GM19239 (cell line): Measurements from ENCODE around the gene EXOC6B.

Source experiments
- DNase-seq: peaks from one replicate; pipeline ENCODE4 v3.0.0; 2011; ENCODE audit warnings: low spot score; ENCODE audit not compliant: insufficient read length
- FAIRE-seq: peaks from 2 replicates; lab custom pipeline; 2011; peaks lifted over from hg19 to GRCh38; lab: Jason Lieb, UNC

The EXOC6B gene

DNA sequence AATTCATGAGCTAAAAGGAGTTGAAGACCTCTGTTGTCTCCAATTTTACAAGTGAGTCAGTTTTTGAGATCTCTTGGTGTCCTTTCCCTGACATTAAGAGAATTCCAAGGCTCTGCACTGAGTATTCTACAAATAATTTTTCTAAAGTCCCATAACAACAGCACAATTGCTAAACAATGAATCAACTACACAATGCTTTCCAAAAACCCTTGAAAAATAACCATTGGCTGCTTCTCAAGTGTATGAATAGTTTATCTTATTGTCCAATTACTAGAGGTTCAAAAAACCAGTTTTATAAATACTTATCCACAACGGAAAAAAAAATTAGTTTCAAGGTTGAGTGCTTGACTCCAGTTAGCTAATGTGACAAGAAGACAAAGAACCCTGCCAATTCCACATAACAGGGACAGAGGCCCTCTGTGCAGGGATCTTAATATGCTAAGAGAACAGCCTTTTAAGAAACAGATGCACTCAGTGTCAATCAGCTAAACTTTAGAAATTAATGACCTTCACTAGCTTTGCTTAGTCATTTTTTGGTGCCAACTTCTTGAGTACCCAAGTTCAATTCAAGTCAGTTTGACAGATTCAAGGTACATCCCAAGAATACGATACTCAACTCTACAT lies 411.6 kb downstream of the EXOC6B start:
- no peak for FAIRE-seq
- no peak for DNase-seq

DNA sequence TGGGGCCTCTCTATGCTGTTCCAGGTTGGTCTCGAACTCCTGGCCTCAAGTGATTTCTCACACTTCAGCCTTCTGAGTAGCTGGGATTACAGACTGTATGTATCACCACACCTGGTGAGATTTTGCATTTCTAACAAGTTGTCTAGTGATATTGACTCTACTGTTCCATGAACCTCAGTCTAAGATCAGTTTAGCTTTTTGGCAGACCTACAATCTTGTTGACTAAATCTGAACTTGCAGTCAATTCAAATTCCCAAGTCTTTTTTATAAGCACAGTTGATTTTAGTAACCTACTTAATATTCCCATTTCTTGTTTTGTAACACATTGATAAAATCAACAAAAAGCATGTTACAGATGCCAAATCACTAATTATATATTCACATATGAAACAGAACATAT lies 412.1 kb downstream of the EXOC6B start:
- FAIRE-seq (no peak), DNase-seq (no peak)

DNA sequence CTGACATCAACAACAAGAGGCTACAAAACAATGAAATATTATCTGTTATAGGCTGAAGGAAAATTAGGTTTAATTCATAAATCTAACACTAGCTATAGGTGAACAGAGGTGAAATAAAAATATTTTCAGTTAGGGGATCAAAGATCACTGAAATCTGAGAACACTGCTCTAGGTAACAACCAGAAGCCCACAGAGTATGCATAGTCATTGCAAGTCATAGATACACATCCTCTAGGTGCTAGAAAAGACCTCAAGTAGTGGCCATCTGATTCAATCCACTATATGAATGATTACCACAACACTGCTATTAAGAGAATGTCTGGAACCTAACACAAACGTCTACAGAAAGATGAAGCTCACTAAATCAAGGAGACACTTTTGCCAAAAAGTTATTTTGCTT lies 413.6 kb downstream of the EXOC6B start:
- FAIRE-seq (no peak), DNase-seq (no peak)

DNA sequence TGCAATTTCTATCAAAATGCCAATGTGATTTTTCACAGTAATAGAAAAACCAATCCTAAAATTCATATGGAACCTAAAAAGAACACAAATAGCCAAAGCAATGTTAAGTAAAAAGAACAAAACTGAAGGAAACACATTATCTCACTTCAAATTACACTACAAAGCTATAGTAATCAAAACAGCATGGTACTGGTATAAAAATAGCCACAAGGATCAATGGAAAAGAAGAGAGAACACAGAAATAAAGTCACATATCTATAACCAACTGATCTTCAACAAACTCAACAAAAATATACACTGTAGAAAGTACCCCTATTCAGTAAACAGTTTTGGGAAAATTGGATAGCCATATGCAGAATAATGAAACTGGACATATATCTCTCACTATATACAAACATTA lies 426.0 kb downstream of the EXOC6B start:
- FAIRE-seq (no peak), DNase-seq (no peak)

DNA sequence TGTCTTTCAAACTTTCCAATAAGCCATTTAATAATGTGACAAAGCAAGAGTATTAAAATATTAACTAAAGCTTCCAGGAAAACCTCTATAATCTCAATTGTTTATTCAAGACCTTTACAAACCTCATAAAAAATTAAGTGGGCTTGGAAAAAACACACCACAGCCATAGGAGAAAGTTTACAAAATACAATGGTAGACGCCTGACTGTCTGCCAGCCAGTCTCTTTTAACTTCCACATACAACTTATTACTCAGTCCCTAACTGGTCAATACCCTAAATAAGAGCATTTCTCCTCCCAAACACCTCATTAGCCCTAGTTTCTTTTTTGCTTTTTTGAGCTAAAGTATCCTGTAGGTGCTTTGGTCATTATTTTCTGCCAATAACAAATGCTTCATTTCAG lies 430.7 kb downstream of the EXOC6B start:
- no peak for FAIRE-seq
- no peak for DNase-seq

DNA sequence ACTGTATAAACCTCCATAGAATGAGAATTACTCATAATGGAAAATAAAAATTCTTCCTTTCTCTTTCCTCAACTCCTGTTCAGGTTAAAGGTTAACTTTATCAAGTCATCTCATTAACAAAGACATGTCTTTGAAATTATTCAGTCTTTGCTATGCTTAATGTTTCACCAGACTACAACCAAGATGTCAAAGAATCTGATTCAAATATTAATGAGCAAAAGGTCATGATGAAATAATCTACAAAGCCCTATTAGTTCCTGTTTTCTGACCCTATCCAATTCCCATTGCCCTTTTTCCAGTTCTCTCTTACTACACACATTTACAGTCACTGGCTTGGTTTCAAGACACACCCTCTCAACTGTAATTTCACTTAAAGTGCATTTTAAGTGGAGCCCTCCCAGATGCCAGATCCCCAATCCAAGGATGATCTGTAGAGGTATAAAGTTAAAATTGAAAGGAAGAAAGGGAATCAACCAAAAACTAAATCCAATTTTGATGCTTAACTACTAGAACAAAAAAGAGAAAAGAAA lies 431.2 kb downstream of the EXOC6B start:
- no peak for DNase-seq
- no peak for FAIRE-seq

DNA sequence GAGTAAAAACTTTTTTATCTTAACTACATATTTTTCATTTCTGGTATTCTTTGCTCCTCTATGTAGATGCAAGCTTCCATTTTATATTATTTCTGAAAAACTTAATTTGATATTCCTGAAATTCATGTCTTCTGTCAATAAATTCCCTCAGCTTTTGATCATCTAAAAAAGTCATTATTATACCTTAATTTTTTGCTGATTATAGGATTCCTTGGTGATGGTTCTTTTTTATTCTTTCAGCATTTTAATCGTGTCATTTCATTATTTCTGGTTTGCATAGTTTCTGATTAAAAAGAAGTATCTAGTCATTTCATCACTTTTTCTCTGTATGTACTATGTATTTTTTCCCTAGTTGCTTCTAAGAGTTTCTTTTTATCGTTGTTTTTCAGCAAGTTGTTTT lies 436.4 kb downstream of the EXOC6B start:
- DNase-seq (no peak), FAIRE-seq (no peak)

DNA sequence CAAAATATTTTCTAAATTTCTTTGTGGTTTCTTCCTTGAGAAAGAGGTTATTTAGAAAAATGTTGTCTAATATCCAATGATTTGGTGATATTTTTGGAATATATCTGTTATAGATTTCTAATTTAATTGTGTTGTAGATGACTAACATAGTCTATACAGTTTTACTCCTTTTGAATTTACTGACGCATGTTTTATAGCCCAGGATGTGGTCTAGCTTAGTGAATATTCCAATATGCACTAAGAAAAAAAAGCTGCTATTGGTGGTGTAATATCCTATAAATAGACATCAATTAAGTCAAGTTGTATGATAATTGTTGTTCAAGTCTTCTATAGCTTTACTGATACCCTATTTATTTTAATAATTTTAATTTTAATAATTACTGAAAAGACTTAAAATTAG lies 437.6 kb downstream of the EXOC6B start:
- DNase-seq (no peak), FAIRE-seq (no peak)

DNA sequence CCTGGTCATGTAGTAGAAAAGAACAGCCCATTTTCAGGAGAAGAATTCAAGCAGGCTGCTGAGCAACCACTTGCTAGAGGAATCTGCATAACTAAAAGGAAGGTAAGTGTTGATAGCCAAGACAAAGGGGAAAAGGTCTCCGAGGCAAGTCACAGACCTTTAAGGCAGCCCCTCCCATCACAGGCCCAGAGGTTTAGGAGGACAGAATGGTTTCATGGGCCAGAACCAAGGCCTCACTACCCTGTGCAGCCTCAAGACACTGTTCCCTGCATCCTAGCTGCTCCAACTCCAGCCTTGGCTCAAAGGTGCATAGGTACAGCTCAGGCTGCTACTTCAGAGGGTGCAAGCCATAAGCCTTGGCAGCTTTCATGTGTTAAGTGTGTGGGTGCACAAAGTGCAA lies 439.5 kb downstream of the EXOC6B start:
- FAIRE-seq = no peak
- DNase-seq = no peak

DNA sequence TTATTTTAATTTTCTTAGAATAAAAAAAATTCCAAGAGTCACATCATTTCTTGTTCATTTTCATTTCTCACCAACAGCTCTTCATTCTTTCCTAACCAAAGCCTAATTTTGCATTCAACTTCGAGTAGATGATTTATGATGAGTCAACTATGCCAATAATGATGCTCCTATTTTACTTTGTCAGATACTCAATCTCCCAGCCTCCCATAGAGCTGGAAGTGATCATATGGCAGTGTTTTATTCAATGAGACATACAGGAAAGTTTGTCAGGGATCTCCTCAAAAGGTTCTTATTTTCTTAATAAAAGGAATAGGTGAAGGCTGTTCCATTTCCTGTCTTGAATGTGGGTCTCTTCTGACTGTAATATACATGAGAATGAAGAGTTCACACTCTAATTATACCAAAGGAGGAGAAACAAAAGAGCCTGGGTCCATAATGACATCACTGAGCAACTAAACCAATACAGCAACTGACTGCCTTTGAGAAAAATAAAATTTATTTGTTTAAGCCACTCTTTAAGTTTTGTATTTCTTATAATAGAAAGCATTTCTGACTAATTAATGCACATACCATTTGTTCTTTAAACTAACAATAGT lies 447.0 kb downstream of the EXOC6B start:
- FAIRE-seq = no peak

DNA sequence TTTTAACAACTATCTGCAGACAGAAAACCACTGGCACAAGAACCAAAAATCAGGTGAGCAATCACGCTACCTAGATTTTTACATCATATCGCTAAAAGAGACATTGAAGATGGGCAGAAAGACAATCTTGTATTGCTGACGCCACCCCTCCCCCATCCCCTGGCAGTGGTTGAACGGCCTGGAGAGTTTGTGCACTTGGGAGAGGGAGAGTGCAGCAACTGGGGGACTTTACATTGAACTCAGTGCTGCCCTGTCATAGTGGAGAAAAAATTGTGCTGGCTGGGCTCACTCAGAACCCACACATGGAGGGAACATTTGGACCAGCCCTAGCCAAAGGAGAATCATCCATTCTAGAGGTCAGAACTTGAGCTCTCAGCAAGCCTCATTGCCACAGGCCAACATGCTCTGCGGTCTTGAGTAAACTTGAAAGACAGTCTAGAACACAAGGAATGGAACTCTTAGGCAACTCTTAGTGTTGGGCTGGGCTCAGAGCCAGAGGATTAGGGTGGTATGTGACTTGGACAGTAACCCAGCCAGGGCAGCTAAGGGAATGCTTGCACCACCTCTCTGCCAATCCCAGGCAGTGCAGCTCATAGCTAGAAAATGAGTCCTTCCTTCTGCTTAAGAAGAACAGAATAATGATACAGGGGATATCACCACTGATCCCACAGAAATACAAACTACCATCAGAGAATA lies 458.2 kb downstream of the EXOC6B start:
- no peak for FAIRE-seq
- no peak for DNase-seq

More for the DNA sequence above, 447.0 kb downstream of the EXOC6B start:
- DNase-seq = no peak

DNA sequence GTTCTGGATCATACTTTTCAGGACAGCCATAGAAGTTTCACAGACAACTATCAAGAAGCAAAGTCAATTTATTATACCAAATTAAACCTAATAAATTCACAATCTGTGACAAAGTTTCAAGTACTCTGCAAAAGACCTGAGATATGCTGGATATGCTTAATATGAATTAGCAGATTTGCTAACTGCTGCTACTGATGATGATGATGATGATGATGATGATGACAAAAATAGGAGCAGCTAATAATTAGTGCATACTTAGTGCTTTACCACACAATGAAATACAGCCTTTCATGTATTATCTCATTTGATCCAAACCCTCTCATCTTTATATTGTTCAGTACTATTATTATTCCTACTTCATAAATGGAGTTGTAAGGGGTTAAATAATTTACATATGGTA lies 462.4 kb downstream of the EXOC6B start:
- FAIRE-seq (no peak), DNase-seq (no peak)

DNA sequence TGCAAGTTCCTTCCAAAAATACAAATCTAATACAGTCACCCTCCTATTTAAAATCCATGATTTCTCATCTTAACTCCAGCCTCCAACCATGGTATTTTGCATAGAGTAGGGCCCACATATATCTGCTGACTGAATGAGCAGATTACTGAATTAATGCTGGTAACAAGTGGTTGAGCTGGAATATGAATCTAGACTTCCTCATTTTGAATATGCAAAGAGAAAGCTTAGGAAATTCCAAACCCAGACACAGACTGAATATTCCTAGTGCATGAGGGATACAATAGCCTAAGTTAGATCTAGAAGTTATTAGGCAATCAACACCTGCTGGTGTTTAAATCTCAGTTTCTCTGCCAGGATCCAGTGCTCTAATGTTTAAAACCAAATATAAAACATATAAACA lies 463.1 kb downstream of the EXOC6B start:
- FAIRE-seq (no peak), DNase-seq (no peak)

DNA sequence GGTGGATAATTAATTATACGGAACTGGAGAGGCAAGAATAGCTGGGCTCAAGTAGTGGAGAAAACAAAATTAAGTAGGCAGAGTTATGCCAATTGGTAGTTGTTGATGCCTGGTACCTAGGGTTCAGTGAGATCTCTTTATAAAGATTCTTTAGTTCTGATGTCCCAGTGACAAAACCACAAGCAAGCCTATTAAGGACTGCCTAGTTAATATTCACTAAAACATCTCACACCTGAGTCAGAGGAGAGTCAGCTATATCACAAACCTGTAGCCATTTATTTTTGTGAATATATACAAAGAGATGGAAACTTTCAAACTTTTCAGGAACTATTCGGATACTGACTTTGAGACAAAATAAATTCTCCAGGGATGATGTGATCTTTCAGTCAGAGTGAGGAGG lies 464.3 kb downstream of the EXOC6B start:
- DNase-seq (no peak), FAIRE-seq (no peak)

DNA sequence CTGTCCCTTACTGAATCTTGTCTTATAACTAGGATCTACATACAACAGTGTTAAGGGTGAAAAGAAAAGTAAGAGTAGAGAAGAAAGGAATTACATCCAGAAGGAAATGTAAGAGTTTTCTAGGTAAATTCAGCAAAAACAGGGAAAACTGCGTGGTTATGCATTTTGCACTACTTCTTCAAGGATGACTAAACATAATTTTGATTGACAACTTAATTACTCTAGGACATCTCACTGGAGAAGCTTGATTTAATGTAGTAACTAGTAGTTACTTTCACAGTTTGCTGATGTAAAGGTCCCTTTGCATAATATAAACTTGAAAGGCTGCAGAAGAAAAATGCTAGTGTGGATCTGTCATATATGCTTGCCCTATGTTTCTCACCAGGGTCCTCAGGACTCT lies 464.8 kb downstream of the EXOC6B start:
- DNase-seq (no peak), FAIRE-seq (no peak)

DNA sequence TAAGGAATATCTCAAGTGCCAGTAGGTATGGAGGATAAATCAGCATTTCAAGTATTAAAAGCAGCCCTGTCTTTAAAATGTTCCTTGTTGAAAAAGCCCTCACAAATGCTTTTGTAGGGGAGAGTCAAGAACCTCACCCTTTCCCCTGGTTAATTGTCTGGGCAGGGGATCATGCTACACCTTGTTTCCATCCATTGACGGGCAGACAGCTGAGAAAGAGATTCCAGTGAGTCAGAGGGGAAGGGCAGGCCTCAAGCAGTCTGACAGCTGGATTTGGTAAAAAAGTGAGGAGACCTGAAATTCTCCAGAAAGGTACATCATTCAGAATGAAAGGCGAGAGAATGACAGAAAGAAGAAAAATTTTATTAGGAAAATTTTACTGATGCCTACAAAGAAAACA lies 475.0 kb downstream of the EXOC6B start:
- DNase-seq (no peak), FAIRE-seq (no peak)

DNA sequence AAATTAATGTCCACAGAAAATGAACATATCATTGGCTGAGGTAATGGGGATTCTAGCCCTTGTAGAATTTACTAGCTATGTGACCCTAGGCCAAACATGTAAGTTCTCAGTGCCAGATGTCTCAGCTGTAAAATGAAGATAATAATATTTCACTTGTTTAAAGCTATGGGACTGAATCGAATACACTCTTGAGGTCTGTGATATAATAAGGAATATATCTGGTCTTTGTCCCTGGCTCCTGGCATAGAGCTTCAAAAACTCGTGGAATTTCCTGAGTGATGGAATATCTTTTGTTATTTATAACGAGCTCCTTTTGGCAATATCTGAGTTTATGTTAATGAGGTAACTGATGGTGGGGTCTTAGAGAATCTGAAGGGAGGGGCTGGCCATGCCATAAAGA lies 476.8 kb downstream of the EXOC6B start:
- no peak for DNase-seq
- FAIRE-seq = no peak

DNA sequence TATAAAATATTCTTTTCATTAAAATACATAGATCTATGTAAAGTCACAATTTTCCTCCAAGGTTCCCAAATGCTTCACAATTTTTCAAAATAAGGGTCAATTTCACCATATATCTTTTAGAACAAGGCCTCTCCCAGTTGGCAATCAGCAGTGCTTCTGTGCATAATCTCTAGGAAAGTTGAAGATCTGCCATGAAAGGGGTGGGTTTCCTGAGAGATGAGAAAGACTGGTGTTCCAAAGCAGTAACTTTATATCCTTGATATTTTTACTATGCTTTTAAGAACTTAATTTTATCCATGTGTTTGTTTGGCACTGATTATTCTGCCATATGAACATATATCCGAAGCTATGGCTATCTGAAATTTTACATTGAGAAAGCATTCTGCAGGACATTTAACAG lies 478.8 kb downstream of the EXOC6B start:
- FAIRE-seq (no peak), DNase-seq (no peak)

DNA sequence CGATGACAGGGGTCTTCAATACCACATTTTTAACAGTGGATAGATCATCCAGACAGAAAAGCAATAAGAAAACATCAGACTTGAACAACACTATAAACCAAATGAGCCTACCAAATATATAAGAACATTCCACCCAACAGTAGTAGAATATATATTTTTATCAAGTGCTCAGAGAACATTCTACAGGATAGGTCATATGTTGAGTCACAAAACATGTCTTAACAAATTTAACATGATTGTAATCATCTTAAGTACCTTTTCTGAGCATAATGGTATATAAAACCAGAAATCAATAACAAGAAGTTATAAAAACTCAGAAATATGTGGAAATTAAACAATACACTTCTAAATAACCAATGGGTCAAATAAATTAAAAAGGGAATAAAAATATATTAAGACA lies 484.2 kb downstream of the EXOC6B start:
- no peak for FAIRE-seq
- DNase-seq = no peak

DNA sequence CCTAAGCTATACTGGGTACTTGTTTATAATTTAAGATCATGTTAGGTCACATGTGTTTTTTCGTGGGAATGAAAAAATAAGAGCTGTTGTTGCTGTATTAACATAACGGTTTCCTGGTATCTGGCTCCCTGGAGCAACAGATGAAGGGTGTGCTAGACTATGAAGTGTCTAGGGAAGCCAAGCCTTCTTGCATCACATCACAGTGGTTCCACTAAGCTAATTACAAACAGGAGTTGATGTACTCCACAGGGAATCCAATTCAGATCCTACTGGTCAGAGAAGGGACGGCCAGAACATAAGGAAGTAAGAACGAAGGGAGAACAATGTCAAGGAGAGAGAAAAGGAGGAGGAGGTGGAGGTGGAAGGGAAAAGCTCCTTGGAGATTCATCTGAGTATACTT lies 485.2 kb downstream of the EXOC6B start:
- no peak for DNase-seq
- no peak for FAIRE-seq

DNA sequence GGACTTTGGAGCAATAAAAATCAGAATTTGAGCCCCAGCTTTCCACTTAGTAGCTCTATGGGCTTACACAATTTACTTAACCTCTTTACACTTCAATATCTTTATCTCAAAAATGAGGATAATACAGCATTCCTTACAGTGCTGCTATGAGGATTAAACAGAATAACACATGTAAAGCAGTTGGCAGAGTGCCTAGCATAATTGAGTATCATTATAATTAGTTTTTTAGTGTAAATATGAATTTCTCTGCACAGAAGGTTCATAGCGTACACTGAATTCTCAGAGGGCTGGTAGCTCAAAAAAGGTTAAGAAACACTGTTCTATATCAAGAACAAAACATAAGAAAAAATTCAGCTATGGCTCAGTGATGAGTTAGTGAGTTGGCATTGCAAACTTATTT lies 487.8 kb downstream of the EXOC6B start:
- DNase-seq (no peak), FAIRE-seq (no peak)

DNA sequence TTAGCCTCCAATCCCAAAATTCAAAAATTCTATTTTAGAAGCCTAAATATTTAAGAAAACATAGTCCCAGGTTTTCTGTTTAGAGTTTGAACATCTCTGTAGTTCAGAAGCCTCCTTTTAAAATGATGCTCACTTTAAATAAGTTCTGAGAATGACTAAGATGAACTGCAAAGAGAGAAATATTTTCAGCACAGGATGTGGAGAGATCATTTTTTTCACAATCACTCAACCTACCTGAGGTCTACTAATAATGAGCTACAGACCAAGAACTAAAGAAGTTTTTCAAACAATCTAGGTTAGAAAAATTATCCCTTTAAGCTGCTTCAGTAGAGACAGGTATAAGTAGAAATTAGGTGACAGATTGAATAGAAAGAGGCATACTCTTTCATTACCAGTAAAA lies 493.1 kb downstream of the EXOC6B start:
- DNase-seq (no peak), FAIRE-seq (no peak)
